Cerebellar nuclear complex (tissue), 1 donor: ENCODE measurements around the gene ADD1.
A peak's percentile ranks its signal among the peaks of the same experiment; 100 is the strongest.
"Not testable (repeated sequence)": the region's sequence is repeated elsewhere in the genome, so short reads cannot be mapped to it uniquely, and the experiment has no call there.

Experiments
- DNase-seq, 2 experiments: peaks; one replicate each; lab custom pipeline; 2025; lab: John Stamatoyannopoulos, UW

The ADD1 gene

GRCh38 chr4:2922453-2923101 is 78.9 kb downstream of the ADD1 start:
- DNase-seq, result not testable (repeated sequence)

GRCh38 chr4:2923141-2923551 is 79.5 kb downstream of the ADD1 start:
- no peak for DNase-seq

GRCh38 chr4:2923668-2924173 is 80.1 kb downstream of the ADD1 start:
- DNase-seq, result peak in 1 of 2 experiments; percentile 27

- DNase-seq, result no peak
Measured at GRCh38 chr4:2924286-2924685, 80.6 kb downstream of the ADD1 start.

- DNase-seq, result no peak
Measured at GRCh38 chr4:2924765-2925301, 81.2 kb downstream of the ADD1 start.

GRCh38 chr4:2925496-2925895 is 81.9 kb downstream of the ADD1 start:
- DNase-seq, result no peak

GRCh38 chr4:2925931-2926860 is 82.6 kb downstream of the ADD1 start:
- DNase-seq, result no peak

GRCh38 chr4:2927016-2927695 is 83.5 kb downstream of the ADD1 start:
- no peak for DNase-seq

GRCh38 chr4:2927696-2928075 is 84.0 kb downstream of the ADD1 start:
- DNase-seq, result no peak

GRCh38 chr4:2928242-2929176 is 84.9 kb downstream of the ADD1 start:
- DNase-seq, result no peak

GRCh38 chr4:2929469-2929868 is 85.8 kb downstream of the ADD1 start:
- no peak for DNase-seq

- no peak for DNase-seq
Measured at GRCh38 chr4:2930135-2930757, 86.6 kb downstream of the ADD1 start.

GRCh38 chr4:2930758-2931511 is 87.3 kb downstream of the ADD1 start:
- no peak for DNase-seq

- no peak for DNase-seq
Measured at GRCh38 chr4:2931512-2932301, 88.1 kb downstream of the ADD1 start.

- DNase-seq, result no peak
Measured at GRCh38 chr4:2932321-2932950, 88.8 kb downstream of the ADD1 start.

- no peak for DNase-seq
Measured at GRCh38 chr4:2932951-2933565, 89.4 kb downstream of the ADD1 start.

- no peak for DNase-seq
Measured at GRCh38 chr4:2933566-2934076, 90.0 kb downstream of the ADD1 start.
